ENCODE data around the gene ATG16L1.
A peak's percentile ranks its signal among the peaks of the same experiment; 100 is the strongest.

The ATG16L1 gene

GRCh38 chr2:233227346-233227978 lies 24.0 kb upstream of the ATG16L1 start:
- no peak for DNase-seq

GRCh38 chr2:233228376-233228775 lies 23.1 kb upstream of the ATG16L1 start:
- no peak for DNase-seq

GRCh38 chr2:233233618-233234230 lies 17.7 kb upstream of the ATG16L1 start:
- DNase-seq, result no peak

GRCh38 chr2:233234264-233234663 lies 17.2 kb upstream of the ATG16L1 start:
- DNase-seq, result no peak

- no peak for DNase-seq
These were observed 16.5 kb upstream of the ATG16L1 start for GRCh38 chr2:233234996-233235395.

GRCh38 chr2:233235977-233236376 lies 15.5 kb upstream of the ATG16L1 start:
- no peak for DNase-seq

- no peak for DNase-seq
These were observed 14.5 kb upstream of the ATG16L1 start for GRCh38 chr2:233236820-233237589.

- no peak for DNase-seq
These were observed 10.6 kb upstream of the ATG16L1 start for GRCh38 chr2:233240897-233241296.

GRCh38 chr2:233241803-233242202 lies 9.7 kb upstream of the ATG16L1 start:
- no peak for DNase-seq

GRCh38 chr2:233242231-233242927 lies 9.1 kb upstream of the ATG16L1 start:
- peak; percentile 75 to 85 for DNase-seq

- no peak for DNase-seq
These were observed 8.1 kb upstream of the ATG16L1 start for GRCh38 chr2:233243348-233243747.

- no peak for DNase-seq
These were observed 6.7 kb upstream of the ATG16L1 start for GRCh38 chr2:233244818-233245217.

- no peak for DNase-seq
These were observed 6.1 kb upstream of the ATG16L1 start for GRCh38 chr2:233245406-233245805.

GRCh38 chr2:233247116-233247515 lies 4.4 kb upstream of the ATG16L1 start:
- DNase-seq, result no peak

GRCh38 chr2:233247744-233248143 lies 3.7 kb upstream of the ATG16L1 start:
- DNase-seq, result no peak

- DNase-seq, result peak; percentile 69 to 75
These were observed 2.5 kb upstream of the ATG16L1 start for GRCh38 chr2:233248999-233249398.

- DNase-seq, result no peak
These were observed 905 bp upstream of the ATG16L1 start for GRCh38 chr2:233250568-233250967.

GRCh38 chr2:233250985-233251305 lies 528 bp upstream of the ATG16L1 start:
- DNase-seq, result no peak

- DNase-seq, result no peak
These were observed 754 bp downstream of the ATG16L1 start for GRCh38 chr2:233252227-233252626.

GRCh38 chr2:233255151-233255550 lies 3.7 kb downstream of the ATG16L1 start:
- no peak for DNase-seq

GRCh38 chr2:233256048-233256447 lies 4.6 kb downstream of the ATG16L1 start:
- DNase-seq, result no peak

- DNase-seq, result no peak
These were observed 6.7 kb downstream of the ATG16L1 start for GRCh38 chr2:233258211-233258610.

GRCh38 chr2:233259730-233260129 lies 8.3 kb downstream of the ATG16L1 start:
- no peak for DNase-seq

- DNase-seq, result no peak
These were observed 9.2 kb downstream of the ATG16L1 start for GRCh38 chr2:233260661-233261060.
